HUES48 (cell line): Measurements from ENCODE around the gene AGBL1.
"Not testable (repeated sequence)": the region's sequence is repeated elsewhere in the genome, so short reads cannot be mapped to it uniquely, and the experiment has no call there.

ENCODE experiments used
- H3K27ac ChIP-seq: one replicate; pipeline ENCODE4 v1.7.0; 2013; ENCODE audit warnings: low read depth, low read length, inconsistent platforms
- H3K27me3 ChIP-seq: 2 replicates; pipeline ENCODE4 v1.6.1; 2013; ENCODE audit warnings: mild to moderate bottlenecking, low read length; ENCODE audit not compliant: control insufficient read depth, insufficient read depth
- H3K36me3 ChIP-seq: 2 replicates; pipeline ENCODE4 v1.6.1; 2013; ENCODE audit warnings: low read length; ENCODE audit not compliant: control insufficient read depth, insufficient read depth
- H3K4me1 ChIP-seq: 2 replicates; pipeline ENCODE4 v1.6.1; 2013; ENCODE audit warnings: mild to moderate bottlenecking, low read length; ENCODE audit not compliant: control insufficient read depth, insufficient read depth
- H3K4me3 ChIP-seq: 2 replicates; pipeline ENCODE4 v1.5.1; 2013; ENCODE audit warnings: mild to moderate bottlenecking, low read depth, low read length
- H3K9ac ChIP-seq: 2 replicates; pipeline ENCODE4 v1.6.1; 2013; ENCODE audit warnings: mild to moderate bottlenecking, low read depth, low read length, moderate library complexity
- H3K9me3 ChIP-seq: 2 replicates; pipeline ENCODE4 v1.6.1; 2013; ENCODE audit warnings: low read length; ENCODE audit not compliant: control insufficient read depth, insufficient read depth

AGBL1 gene

DNA sequence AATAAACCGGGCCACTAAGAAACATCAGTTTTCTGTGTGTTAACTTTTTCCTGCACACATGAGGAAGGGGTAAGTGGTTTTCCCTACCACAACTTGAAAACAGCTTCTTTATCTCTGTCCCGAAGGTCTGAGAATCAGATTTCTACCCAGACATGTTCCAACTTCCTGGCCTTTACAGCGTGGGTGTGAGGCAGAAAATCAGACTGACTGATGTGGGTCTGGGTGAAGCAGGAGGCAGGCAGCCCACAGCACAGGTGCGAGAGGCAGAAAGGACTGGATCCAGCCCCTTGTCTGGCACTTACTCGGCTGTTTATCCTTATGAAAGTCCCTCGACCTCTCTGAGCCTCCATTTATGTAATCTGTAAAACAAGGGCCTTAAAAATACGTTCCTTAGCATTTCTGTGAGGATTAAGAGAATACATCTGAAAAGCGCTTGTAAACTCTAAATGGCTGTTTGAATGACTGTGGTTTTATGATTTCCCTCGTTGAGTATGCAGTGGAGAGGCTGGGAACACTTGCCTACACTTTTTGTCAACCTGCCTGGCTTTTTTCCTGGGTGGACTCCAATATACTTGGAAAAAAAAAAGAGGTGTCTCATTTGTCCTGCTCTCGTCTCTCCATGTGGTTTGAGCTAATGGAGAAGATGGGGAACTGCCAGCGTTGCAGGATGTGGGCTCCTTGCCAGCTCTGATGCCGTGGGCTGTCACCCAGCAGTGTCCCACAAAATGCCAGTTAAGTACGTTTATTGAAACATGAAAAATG, 3.1 kb downstream of the AGBL1 start:
- Histone ChIP-seq H3K27ac (no peak overlapping the region), H3K4me3 (no peak overlapping the region), H3K27me3 (no peaks in the 10 kb centered on the region; the same call in 1 of the 2 replicates), H3K36me3 (no peaks in the 10 kb centered on the region), H3K4me1 (peaks cover 23% of the 10 kb centered on the region; the same call in 1 of the 2 replicates), H3K9ac (no peak overlapping the region), H3K9me3 (no peaks in the 10 kb centered on the region)

DNA sequence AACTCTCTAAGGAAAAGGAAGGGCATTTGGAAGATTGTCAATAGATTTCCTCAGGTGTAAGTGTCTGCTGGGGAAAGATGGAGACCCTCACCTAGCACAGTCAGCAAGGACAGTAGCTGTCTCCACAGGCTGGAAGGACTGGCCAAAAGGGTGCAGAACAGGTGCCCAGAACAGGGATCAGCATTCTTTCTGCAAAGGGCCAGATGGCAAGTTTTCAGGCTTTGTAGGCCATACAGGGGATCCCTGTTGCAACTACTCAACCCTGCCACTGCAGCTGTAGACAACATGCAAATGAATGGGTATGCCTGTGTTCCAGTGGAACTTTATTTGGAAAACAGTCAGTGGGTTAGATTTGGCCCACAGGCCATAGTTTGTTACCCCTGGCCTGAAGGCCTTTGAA, 8.1 kb downstream of the AGBL1 start:
- Histone ChIP-seq H3K27me3 (no peaks in the 10 kb centered on the region; the same call in 1 of the 2 replicates), H3K4me1 (peaks cover 24% of the 10 kb centered on the region), H3K4me3 (no peak overlapping the region), H3K9ac (no peak overlapping the region), H3K9me3 (no peaks in the 10 kb centered on the region), H3K36me3 (no peaks in the 10 kb centered on the region), H3K27ac (no peak overlapping the region)

DNA sequence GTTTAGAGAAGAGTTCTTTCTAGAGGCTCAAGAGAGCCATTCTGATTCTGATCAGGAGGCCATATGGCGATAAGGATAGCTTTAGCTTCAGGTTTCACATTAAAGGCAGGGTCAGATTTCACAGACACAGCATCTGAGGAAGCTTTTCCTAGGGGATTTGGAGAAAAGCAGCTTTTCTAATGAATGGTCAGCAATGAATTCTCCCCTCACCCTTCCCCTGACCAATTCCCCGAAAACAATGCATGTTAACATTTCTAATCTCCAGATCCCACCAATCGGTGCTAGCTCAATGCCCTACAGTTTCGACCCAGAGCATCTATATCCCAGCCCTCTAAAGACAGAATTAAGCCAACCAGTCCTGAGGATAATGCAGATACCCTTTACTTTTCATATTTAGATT, 9.8 kb downstream of the AGBL1 start:
- Histone ChIP-seq H3K4me3 (no peak overlapping the region), H3K27ac (peak overlapping the region; percentile 48), H3K9me3 (no peaks in the 10 kb centered on the region), H3K36me3 (no peaks in the 10 kb centered on the region), H3K4me1 (peaks cover 18% of the 10 kb centered on the region), H3K9ac (no peak overlapping the region), H3K27me3 (no peaks in the 10 kb centered on the region)

DNA sequence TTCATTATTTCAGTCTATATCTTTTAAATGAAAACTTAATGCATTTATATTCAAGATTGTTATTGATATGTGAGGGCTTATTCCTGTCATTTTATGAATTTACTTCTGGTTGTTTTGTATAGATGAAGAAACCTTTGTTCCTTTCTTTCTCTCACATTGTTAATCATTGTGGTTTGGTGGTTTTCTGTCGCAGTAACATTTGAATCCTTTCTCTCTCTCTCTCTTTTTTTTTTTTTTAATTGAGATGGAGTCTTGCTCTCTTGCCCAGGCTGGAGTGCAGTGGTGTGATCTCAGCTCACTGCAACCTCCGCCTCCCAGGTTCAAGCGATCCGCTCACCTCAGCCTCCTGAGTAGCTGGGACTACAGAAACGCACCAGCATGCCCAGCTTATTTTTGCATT, 22.1 kb downstream of the AGBL1 start:
- Histone ChIP-seq H3K4me1 (no peaks in the 10 kb centered on the region), H3K27ac (no peak overlapping the region), H3K27me3 (no peaks in the 10 kb centered on the region), H3K36me3 (no peaks in the 10 kb centered on the region), H3K9ac (no peak overlapping the region), H3K4me3 (no peak overlapping the region), H3K9me3 (no peaks in the 10 kb centered on the region)

DNA sequence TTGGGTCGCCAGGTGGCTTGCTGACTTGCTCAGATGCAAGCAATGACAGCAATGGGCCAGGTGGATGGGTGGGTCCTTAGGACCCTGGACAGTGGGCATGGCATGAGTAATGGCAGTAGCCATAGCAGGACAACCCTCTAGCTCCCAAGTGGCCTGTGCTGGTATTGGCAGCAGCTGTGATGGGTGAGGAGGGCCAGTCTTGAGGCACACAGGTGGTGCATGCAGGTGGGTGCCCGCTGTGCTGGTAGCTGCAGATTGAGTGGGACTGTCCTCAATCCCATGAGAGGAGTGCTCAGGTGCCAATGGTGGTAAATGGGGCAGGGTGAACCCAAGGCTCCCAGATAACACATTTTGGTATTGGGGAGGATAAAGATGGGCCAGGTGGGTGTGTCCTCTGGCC, 24.2 kb downstream of the AGBL1 start:
- Histone ChIP-seq H3K4me1 (no peaks in the 10 kb centered on the region), H3K27ac (no peak overlapping the region), H3K4me3 (no peak overlapping the region), H3K36me3 (no peaks in the 10 kb centered on the region), H3K27me3 (no peaks in the 10 kb centered on the region), H3K9me3 (no peaks in the 10 kb centered on the region), H3K9ac (no peak overlapping the region)

DNA sequence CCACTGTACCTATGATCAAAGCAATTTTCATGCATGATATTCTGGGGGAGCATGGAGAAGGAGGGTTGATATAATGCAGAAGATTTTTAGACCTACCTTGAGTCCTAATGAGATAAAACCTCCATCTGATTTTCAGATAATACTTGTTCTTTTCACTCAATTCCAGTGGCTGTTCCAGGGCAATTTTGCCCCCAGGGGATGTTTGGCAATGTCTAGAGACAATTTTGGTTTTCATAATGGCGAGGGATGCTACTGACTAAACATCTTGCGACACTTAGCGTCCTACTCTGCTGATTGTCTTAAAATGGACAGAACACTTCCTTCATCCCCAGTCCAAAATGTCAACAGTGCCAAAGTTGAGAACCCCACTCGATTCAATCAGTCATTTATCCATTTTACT, 26.6 kb downstream of the AGBL1 start:
- Histone ChIP-seq H3K27me3 (no peaks in the 10 kb centered on the region), H3K36me3 (no peaks in the 10 kb centered on the region), H3K4me3 (no peak overlapping the region), H3K27ac (no peak overlapping the region), H3K9me3 (no peaks in the 10 kb centered on the region), H3K9ac (no peak overlapping the region), H3K4me1 (no peaks in the 10 kb centered on the region)

DNA sequence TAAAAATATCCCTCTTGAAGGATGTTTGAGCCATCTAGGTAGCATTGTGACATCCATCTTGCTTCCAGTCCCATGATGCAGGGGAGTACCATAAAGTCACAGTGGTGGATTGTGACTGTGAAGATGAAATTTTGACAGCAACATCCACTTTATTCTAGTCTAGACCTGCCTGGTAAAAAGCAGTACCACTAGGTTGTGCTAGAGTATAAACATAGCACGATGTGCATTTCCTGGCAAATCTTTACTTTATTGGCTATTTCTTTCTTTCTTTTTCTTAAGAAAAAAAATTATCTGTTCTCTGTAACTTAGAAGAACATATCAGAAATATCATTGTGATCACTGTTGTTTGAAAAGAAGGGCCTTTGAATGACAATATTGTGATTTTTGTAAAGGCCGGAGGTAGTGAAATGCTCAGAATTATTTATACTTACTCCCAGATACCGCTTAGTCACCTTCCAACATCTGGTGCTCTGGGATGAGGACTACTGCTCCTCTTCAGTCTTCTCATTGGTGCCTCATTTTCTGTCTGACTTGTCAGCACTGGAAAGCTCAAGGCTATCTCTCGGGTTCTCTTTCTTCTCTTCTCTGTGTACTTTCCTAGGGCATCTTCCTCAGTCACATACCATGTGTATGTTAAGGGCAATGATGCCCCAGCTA, 35.6 kb downstream of the AGBL1 start:
- Histone ChIP-seq H3K27ac (no peak overlapping the region), H3K9me3 (no peaks in the 10 kb centered on the region), H3K4me1 (no peaks in the 10 kb centered on the region), H3K36me3 (no peaks in the 10 kb centered on the region), H3K4me3 (no peak overlapping the region), H3K9ac (no peak overlapping the region), H3K27me3 (no peaks in the 10 kb centered on the region)

DNA sequence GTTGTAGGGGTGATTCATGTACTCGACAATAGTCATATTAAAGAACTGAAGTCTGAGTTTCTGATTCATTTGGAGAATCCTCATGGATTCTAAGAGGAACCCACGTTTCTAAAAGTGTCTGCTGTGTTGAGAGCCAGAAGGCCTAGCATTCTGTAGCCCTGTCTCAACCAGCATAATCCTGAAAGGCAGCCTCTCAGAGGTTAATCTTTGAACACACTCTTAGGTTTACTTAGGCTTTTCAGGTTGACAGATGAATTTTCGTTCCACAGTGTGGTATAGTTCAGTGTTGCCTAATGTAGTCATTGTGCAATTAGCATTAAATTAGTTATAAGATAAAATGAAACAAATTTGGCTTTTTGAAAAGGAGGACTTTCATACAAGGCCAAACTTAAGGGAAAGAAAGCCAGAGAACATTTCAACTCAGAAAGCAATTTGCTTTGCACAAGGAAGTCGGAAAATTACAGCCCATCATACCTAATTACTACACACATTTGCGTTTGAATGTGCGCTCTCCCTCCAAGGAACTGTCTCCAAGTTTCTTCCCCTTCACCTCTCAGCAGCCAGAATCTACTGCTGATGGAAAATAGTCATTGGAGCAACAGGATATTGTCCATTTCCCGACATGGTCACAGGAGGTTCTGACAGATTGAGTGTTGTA, 42.0 kb downstream of the AGBL1 start:
- Histone ChIP-seq H3K27me3 (no peaks in the 10 kb centered on the region), H3K4me1 (peaks cover 19% of the 10 kb centered on the region), H3K36me3 (no peaks in the 10 kb centered on the region), H3K27ac (peak overlapping the region; percentile 42), H3K9me3 (no peaks in the 10 kb centered on the region), H3K9ac (no peak overlapping the region), H3K4me3 (no peak overlapping the region)

DNA sequence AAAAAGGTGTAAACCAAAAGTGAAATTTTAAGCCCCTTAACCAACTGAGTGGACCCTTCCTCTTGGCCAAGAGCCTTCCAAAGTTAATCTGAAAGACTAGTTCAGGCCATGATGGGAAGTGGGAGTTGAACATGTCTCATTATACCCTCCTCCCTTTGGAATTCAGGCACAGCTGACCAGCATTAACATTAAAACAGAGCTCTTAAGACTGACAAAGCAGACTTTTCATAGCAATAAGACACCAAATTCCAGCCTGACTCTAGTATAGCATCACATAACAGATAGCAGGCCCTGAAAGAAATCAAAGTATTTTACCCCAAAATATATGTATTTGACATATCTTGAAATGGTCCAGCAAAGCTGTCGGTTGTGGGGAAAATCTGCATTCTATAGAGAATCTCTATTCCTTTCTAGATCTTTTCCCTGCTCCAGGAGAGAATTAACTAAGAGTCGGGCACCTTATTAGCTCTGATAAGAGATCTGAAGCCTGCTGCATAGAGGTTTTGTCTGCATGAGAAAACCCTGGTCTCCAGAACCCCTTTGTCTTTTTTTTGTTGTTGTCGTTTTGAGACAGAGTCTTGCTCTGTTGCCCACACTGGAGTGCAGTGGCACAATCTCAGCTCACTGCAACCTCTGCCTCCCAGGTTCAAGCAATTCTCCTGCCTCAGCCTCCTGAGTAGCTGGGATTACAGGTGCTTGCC, 43.2 kb downstream of the AGBL1 start:
- H3K9ac ChIP-seq, H3K36me3 ChIP-seq, H3K9me3 ChIP-seq, H3K27me3 ChIP-seq: not testable (repeated sequence)
- peaks cover 19% of the 10 kb centered on the region for H3K4me1 ChIP-seq
- peak overlapping the region; percentile 77 for H3K27ac ChIP-seq
- peak overlapping the region; percentile 38; the same call in 1 of the 2 replicates for H3K4me3 ChIP-seq

DNA sequence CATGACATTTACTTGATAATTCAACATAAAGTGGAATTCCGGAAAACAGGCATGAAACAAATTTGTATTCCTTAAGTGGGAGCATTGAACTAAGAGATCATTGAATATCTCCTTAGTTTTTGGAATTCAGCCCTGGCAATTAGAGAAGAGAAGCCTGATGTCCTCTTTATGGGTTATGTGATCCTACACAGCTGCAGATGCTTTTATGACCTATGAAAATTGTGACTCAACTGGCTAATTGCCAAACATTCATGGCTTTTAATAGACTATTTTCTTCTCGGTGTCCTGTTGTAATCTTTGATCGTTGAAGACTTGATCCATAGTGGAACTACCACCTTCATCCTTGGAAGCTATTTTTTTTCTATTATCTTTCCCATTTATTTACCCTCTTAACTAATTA, 46.1 kb downstream of the AGBL1 start:
- peaks cover 19% of the 10 kb centered on the region for H3K4me1 ChIP-seq

More for the DNA sequence above, 46.1 kb downstream of the AGBL1 start:
- no peak overlapping the region for H3K9ac ChIP-seq
- no peaks in the 10 kb centered on the region for H3K27me3 ChIP-seq
- no peaks in the 10 kb centered on the region for H3K36me3 ChIP-seq
- H3K4me3 ChIP-seq: no peak overlapping the region
- no peak overlapping the region for H3K27ac ChIP-seq
- no peaks in the 10 kb centered on the region for H3K9me3 ChIP-seq
